Measurements from ENCODE around the gene TXNDC17. TPM values are rescaled to one million over a fixed set of nuclear protein-coding genes. Genes with fewer than 3 reads are reported as not detected.

The TXNDC17 gene
- total and polyA plus RNA-seq, 2 of the 13 experiments (the other 11 are each of a cell fraction or from before 2014, with no cell fraction given), result 188 to 266 TPM

DNA sequence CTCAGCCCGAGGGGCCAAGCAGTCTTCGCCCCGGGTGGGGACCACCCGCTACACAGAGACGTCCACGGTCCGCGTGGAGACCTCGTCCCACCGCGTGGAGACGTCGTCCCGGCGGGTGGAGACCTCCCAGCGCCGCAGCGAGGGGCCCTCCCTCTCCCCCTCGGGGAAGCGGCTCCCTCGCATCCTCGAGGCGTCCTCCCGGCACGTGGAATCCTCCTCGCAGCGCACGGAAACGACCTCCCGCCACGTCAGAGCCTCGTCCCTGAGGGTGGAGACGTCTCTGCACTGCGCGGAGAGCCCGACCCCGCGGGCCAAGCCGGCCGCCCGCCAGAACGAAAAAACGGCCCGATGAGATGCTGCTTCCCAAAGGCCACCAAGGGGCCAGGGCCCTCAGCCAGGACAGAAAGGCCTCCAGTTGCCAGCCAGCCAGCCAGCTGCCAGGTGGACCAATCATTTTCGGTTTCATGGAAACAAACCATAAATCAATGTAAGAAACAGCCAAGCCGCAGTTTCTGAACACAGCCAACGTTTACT, 11.1 kb downstream of the TXNDC17 start (continued):
- TF ChIP-seq, protein P1, sequence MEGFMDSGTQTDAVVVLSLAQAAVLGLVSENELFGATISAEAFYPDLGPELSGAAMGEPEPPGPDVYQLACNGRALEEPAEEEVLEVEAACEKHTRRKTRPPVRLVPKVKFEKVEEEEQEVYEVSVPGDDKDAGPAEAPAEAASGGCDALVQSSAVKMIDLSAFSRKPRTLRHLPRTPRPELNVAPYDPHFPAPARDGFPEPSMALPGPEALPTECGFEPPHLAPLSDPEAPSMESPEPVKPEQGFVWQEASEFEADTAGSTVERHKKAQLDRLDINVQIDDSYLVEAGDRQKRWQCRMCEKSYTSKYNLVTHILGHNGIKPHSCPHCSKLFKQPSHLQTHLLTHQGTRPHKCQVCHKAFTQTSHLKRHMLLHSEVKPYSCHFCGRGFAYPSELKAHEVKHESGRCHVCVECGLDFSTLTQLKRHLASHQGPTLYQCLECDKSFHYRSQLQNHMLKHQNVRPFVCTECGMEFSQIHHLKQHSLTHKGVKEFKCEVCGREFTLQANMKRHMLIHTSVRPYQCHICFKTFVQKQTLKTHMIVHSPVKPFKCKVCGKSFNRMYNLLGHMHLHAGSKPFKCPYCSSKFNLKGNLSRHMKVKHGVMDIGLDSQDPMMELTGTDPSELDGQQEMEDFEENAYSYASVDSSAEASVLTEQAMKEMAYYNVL (CRISPR knock-in tag; IDR thresholded peaks at IDR 0.05; ENCODE audit: borderline replicate concordance), result peak; percentile 80; the same call in 1 of the 2 replicates
- TF ChIP-seq, protein P2, sequence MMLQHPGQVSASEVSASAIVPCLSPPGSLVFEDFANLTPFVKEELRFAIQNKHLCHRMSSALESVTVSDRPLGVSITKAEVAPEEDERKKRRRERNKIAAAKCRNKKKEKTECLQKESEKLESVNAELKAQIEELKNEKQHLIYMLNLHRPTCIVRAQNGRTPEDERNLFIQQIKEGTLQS (CRISPR knock-in tag; IDR thresholded peaks at IDR 0.05), result peak; percentile 81; the same call in 1 of the 2 replicates
- peak; percentile 85; the same call in 1 of the 2 replicates for TF ChIP-seq ZNF577 (CRISPR knock-in tag; IDR thresholded peaks at IDR 0.05; ENCODE audit: borderline replicate concordance, low read depth)
- TF ChIP-seq PHF21A (CRISPR knock-in tag; IDR thresholded peaks at IDR 0.05), result no peak
- no peak for TF ChIP-seq CENPX (CRISPR knock-in tag; IDR thresholded peaks at IDR 0.05)
- peak; percentile 98; the same call in 1 of the 2 replicates for TF ChIP-seq NKX3-1 (CRISPR knock-in tag; IDR thresholded peaks at IDR 0.05)
- peak; percentile 48; the same call in 1 of the 2 replicates for TF ChIP-seq SNAPC2 (CRISPR knock-in tag; IDR thresholded peaks at IDR 0.05)
- TF ChIP-seq, protein P3, sequence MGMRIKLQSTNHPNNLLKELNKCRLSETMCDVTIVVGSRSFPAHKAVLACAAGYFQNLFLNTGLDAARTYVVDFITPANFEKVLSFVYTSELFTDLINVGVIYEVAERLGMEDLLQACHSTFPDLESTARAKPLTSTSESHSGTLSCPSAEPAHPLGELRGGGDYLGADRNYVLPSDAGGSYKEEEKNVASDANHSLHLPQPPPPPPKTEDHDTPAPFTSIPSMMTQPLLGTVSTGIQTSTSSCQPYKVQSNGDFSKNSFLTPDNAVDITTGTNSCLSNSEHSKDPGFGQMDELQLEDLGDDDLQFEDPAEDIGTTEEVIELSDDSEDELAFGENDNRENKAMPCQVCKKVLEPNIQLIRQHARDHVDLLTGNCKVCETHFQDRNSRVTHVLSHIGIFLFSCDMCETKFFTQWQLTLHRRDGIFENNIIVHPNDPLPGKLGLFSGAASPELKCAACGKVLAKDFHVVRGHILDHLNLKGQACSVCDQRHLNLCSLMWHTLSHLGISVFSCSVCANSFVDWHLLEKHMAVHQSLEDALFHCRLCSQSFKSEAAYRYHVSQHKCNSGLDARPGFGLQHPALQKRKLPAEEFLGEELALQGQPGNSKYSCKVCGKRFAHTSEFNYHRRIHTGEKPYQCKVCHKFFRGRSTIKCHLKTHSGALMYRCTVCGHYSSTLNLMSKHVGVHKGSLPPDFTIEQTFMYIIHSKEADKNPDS (CRISPR knock-in tag; IDR thresholded peaks at IDR 0.05), result peak; percentile 96
- peak; percentile 89; the same call in 1 of the 2 replicates for TF ChIP-seq TOE1 (CRISPR knock-in tag; IDR thresholded peaks at IDR 0.05)
- TF ChIP-seq, protein P4, sequence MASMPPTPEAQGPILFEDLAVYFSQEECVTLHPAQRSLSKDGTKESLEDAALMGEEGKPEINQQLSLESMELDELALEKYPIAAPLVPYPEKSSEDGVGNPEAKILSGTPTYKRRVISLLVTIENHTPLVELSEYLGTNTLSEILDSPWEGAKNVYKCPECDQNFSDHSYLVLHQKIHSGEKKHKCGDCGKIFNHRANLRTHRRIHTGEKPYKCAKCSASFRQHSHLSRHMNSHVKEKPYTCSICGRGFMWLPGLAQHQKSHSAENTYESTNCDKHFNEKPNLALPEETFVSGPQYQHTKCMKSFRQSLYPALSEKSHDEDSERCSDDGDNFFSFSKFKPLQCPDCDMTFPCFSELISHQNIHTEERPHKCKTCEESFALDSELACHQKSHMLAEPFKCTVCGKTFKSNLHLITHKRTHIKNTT (CRISPR knock-in tag; IDR thresholded peaks at IDR 0.05), result no peak
- peak; percentile 52 for TF ChIP-seq RBM39 (IDR thresholded peaks at IDR 0.05; ENCODE audit: low read depth, low read length, poor library complexity, severe bottlenecking)
- TF ChIP-seq, protein P5, sequence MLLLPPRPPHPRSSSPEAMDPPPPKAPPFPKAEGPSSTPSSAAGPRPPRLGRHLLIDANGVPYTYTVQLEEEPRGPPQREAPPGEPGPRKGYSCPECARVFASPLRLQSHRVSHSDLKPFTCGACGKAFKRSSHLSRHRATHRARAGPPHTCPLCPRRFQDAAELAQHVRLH (CRISPR knock-in tag; IDR thresholded peaks at IDR 0.05; ENCODE audit: borderline replicate concordance, low read depth), result 0 out of 2 replicates have a peak, but pooled peaks have one; percentile 72
- no peak for TF ChIP-seq SUZ12 (IDR thresholded peaks at IDR 0.05; ENCODE audit: low read depth, low read length)
- peak; percentile 99 for TF ChIP-seq ZNF225 (CRISPR knock-in tag; IDR thresholded peaks at IDR 0.05)
- TF ChIP-seq SCMH1 (CRISPR knock-in tag; IDR thresholded peaks at IDR 0.05; ENCODE audit: borderline replicate concordance), result no peak
- no peak; the same call in 1 of the 2 replicates for TF ChIP-seq STAG1 (CRISPR knock-in tag; IDR thresholded peaks at IDR 0.05)
- TF ChIP-seq CBFB (CRISPR knock-in tag; IDR thresholded peaks at IDR 0.05), result no peak; the same call in 1 of the 2 replicates
- TF ChIP-seq CBX2 (IDR thresholded peaks at IDR 0.05; ENCODE audit: low read depth, low read length), result no peak
- TF ChIP-seq CBX2 (CRISPR knock-in tag; IDR thresholded peaks at IDR 0.05; ENCODE audit: low read depth), result no peak
- peak; percentile 96 for TF ChIP-seq KLF6 (CRISPR knock-in tag; IDR thresholded peaks at IDR 0.05)
- TF ChIP-seq ZBTB21 (CRISPR knock-in tag; IDR thresholded peaks at IDR 0.05), result peak; percentile 44; the same call in 1 of the 2 replicates
- peak; percentile 85 for TF ChIP-seq AGO2 (optimal IDR thresholded peaks at IDR 0.05; ENCODE audit: low read depth, low read length)
- TF ChIP-seq MTF1 (CRISPR knock-in tag; IDR thresholded peaks at IDR 0.05), result peak; percentile 92
- TF ChIP-seq ZNF121 (CRISPR knock-in tag; IDR thresholded peaks at IDR 0.05), result peak; percentile 77
- peak; percentile 72; the same call in 1 of the 2 replicates for TF ChIP-seq NFKBIZ (CRISPR knock-in tag; IDR thresholded peaks at IDR 0.05)

Measured in HepG2 (cell line).